H1 (cell line): ENCODE data around the gene DOK7. TPM values are rescaled to one million over a fixed set of nuclear protein-coding genes. Genes with fewer than 3 reads are reported as not detected.
A peak's percentile ranks its signal among the peaks of the same experiment; 100 is the strongest.

Experiments used
- CTCF ChIA-PET: fragments of 300-600 bp; sonication (Branson Sonifier 250); formaldehyde crosslinking; loops from one replicate; lab custom pipeline; 2021; ENCODE audit not compliant: partially characterized antibody; lab: Charles Lee
- POLR2A ChIA-PET: fragments of 300-600 bp; sonication (Branson Sonifier 250); formaldehyde crosslinking; loops from one replicate; lab custom pipeline; 2021; ENCODE audit warnings: inconsistent platforms; ENCODE audit not compliant: partially characterized antibody; lab: Charles Lee
- DNase-seq, 2 experiments: peaks; one replicate each; pipeline versions ENCODE4 v3.0.0 to v3.0.0-alpha.2; 2010 to 2022; ENCODE audit warnings: low spot score in 2 of 2, low read depth in 1 of 2, mixed read lengths in 1 of 2
- FAIRE-seq: peaks from 2 replicates; lab custom pipeline; 2011; peaks lifted over from hg19 to GRCh38; lab: Jason Lieb, UNC
- H2AFZ ChIP-seq: 2 replicates; pipeline ENCODE4 v1.8.1; 2012; ENCODE audit warnings: low read length, inconsistent platforms
- H2AK5ac ChIP-seq: 2 replicates; pipeline ENCODE4 v1.6.1; 2013; ENCODE audit warnings: low read depth, low read length
- H2BK120ac ChIP-seq: replicated peaks from 2 replicates; pipeline ENCODE3; 2013; ENCODE audit warnings: low read depth, low read length, inconsistent platforms
- H2BK12ac ChIP-seq: 2 replicates; pipeline ENCODE4 v1.6.1; 2013; ENCODE audit warnings: low read depth, low read length
- H2BK15ac ChIP-seq: 2 replicates; pipeline ENCODE4 v1.6.1; 2013; ENCODE audit warnings: low read length
- H2BK20ac ChIP-seq: 2 replicates; pipeline ENCODE4 v1.6.1; 2013; ENCODE audit warnings: low read length
- H2BK5ac ChIP-seq: 2 replicates; pipeline ENCODE4 v1.6.1; 2013; ENCODE audit warnings: low read depth, low read length
- H3K14ac ChIP-seq: 2 replicates; pipeline ENCODE4 v1.6.1; 2013; ENCODE audit warnings: inconsistent platforms; ENCODE audit not compliant: insufficient read length
- H3K18ac ChIP-seq: 2 replicates; pipeline ENCODE4 v1.6.1; 2013; ENCODE audit warnings: low read length; ENCODE audit errors: extremely low read depth
- H3K23ac ChIP-seq: 2 replicates; pipeline ENCODE4 v1.6.1; 2013; ENCODE audit warnings: inconsistent platforms; ENCODE audit not compliant: insufficient read length
- H3K23me2 ChIP-seq: 2 replicates; pipeline ENCODE4 v1.6.1; 2013; ENCODE audit warnings: low read depth, low read length
- H3K27ac ChIP-seq: 2 replicates; pipeline ENCODE4 v1.6.1; 2011; ENCODE audit warnings: low read depth, low read length, inconsistent platforms
- H3K27me3 ChIP-seq, 4 experiments: replicated peaks in 1 of 4; 1 replicate in 1 of 4; 2 replicates in 3 of 4; pipeline versions ENCODE4 v1.6.1 to v1.8.1; 2011 to 2013; ENCODE audit warnings: low read length in 3 of 4, mild to moderate bottlenecking in 3 of 4, inconsistent platforms in 2 of 4, mixed read lengths in 2 of 4, moderate library complexity in 1 of 4; ENCODE audit not compliant: control insufficient read depth in 3 of 4, insufficient read depth in 3 of 4; ENCODE audit errors: extremely low read depth in 1 of 4
- H3K36me3 ChIP-seq, 4 experiments: 2 replicates each; pipeline versions ENCODE4 v1.6.1 to v1.8.1; 2011 to 2013; ENCODE audit warnings: mild to moderate bottlenecking in 4 of 4, low read length in 3 of 4, moderate library complexity in 2 of 4, control low read depth in 1 of 4, inconsistent platforms in 1 of 4; ENCODE audit not compliant: insufficient read depth in 4 of 4, control insufficient read depth in 2 of 4
- H3K4ac ChIP-seq: replicated peaks from 2 replicates; pipeline ENCODE3; 2013; ENCODE audit warnings: low read length, low read depth, mixed read lengths, inconsistent platforms; ENCODE audit not compliant: insufficient read length
- H3K4me1 ChIP-seq, 4 experiments: replicated peaks in 1 of 4; 1 replicate in 1 of 4; 2 replicates in 3 of 4; pipeline versions ENCODE4 v1.6.1 to v1.8.1; 2011 to 2013; ENCODE audit warnings: low read length in 3 of 4, inconsistent platforms in 2 of 4, mixed read lengths in 1 of 4; ENCODE audit not compliant: insufficient read depth in 4 of 4, control insufficient read depth in 3 of 4
- H3K4me2 ChIP-seq, 2 experiments: 2 replicates each; pipeline versions ENCODE4 v1.6.1 to v1.8.1; 2011 to 2013; ENCODE audit warnings: low read depth in 2 of 2, low read length in 2 of 2, control low read depth in 1 of 2, inconsistent platforms in 1 of 2, mild to moderate bottlenecking in 1 of 2; ENCODE audit not compliant: insufficient read depth in 1 of 2
- H3K4me3 ChIP-seq, 4 experiments: fragments of 200-600, 300-600 bp in 1 of 4; sonication (generic), shearing (Covaris generic), sonication (Bioruptor Twin) in 1 of 4; 2 replicates each; pipeline versions ENCODE4 v1.5.1 to v1.8.1; 2011 to 2016; ENCODE audit warnings: low read length in 4 of 4, low read depth in 3 of 4, control low read depth in 2 of 4, inconsistent platforms in 2 of 4, mild to moderate bottlenecking in 2 of 4, mixed read lengths in 1 of 4, moderate library complexity in 1 of 4; ENCODE audit not compliant: insufficient read depth in 2 of 4; ENCODE audit errors: extremely low read depth in 1 of 4
- H3K56ac ChIP-seq: replicated peaks from 2 replicates; pipeline ENCODE3; 2013; ENCODE audit warnings: low read depth, mild to moderate bottlenecking, mixed read lengths, low read length, inconsistent platforms; ENCODE audit not compliant: insufficient read length
- H3K79me1 ChIP-seq: 2 replicates; pipeline ENCODE4 v1.6.1; 2013; ENCODE audit warnings: low read depth, low read length, control low read depth
- H3K79me2 ChIP-seq, 2 experiments: 2 replicates each; pipeline versions ENCODE4 v1.6.1 to v1.8.1; 2012 to 2013; ENCODE audit warnings: low read length in 2 of 2, mild to moderate bottlenecking in 2 of 2, inconsistent platforms in 1 of 2; ENCODE audit not compliant: insufficient read depth in 2 of 2, control insufficient read depth in 1 of 2
- H3K9ac ChIP-seq, 4 experiments: replicated peaks in 1 of 4; 1 replicate in 1 of 4; 2 replicates in 3 of 4; pipeline versions ENCODE4 v1.6.1 to v1.8.1; 2011 to 2013; ENCODE audit warnings: low read depth in 3 of 4, low read length in 3 of 4, control low read depth in 2 of 4, mild to moderate bottlenecking in 2 of 4, moderate library complexity in 2 of 4, inconsistent platforms in 1 of 4; ENCODE audit errors: extremely low read depth in 1 of 4
- H3K9me3 ChIP-seq, 2 experiments: 2 replicates each; pipeline versions ENCODE4 v1.6.1 to v1.8.1; 2012 to 2013; ENCODE audit warnings: mild to moderate bottlenecking in 2 of 2, moderate library complexity in 2 of 2, control low read depth in 1 of 2, inconsistent platforms in 1 of 2, low read depth in 1 of 2, low read length in 1 of 2, mixed read lengths in 1 of 2; ENCODE audit not compliant: insufficient read depth in 2 of 2
- H4K20me1 ChIP-seq, 2 experiments: replicated peaks in 1 of 2; 2 replicates each; pipeline versions ENCODE3 to v1.8.1; 2011 to 2013; ENCODE audit warnings: inconsistent platforms in 2 of 2, low read length in 2 of 2, mild to moderate bottlenecking in 1 of 2; ENCODE audit not compliant: insufficient read depth in 2 of 2, control insufficient read depth in 1 of 2
- H4K5ac ChIP-seq: 2 replicates; pipeline ENCODE4 v1.6.1; 2013; ENCODE audit warnings: low read length, low read depth, mixed read lengths, inconsistent platforms; ENCODE audit not compliant: insufficient read length
- H4K8ac ChIP-seq: 2 replicates; pipeline ENCODE4 v1.8.0; 2013; ENCODE audit warnings: mild to moderate bottlenecking, moderate library complexity, low read length, inconsistent platforms; ENCODE audit not compliant: insufficient read depth; ENCODE audit errors: extremely low read depth
- H4K91ac ChIP-seq: replicated peaks from 2 replicates; pipeline ENCODE3; 2013; ENCODE audit warnings: low read length, mixed read lengths, inconsistent platforms; ENCODE audit not compliant: insufficient read length
- ASH2L ChIP-seq: fragments of 200-600, 300-600 bp; sonication (generic); IDR thresholded peaks from one replicate; pipeline ENCODE4 v1.7.1; 2017; ENCODE audit warnings: low read length
- BACH1 ChIP-seq: IDR thresholded peaks from 2 replicates; pipeline ENCODE4 v1.6.1; 2012; ENCODE audit warnings: low read length, improper control_type of control experiment
- BCL11A ChIP-seq, 2 experiments: IDR thresholded peaks; one replicate each; pipeline ENCODE4 v1.6.1; 2011; ENCODE audit warnings: low read depth in 2 of 2, low read length in 2 of 2, mild to moderate bottlenecking in 2 of 2
- CHD1 ChIP-seq: IDR thresholded peaks from 2 replicates; pipeline ENCODE4 v1.6.1; 2012; ENCODE audit warnings: low read depth, low read length, improper control_type of control experiment
- CTBP2 ChIP-seq: IDR thresholded peaks from 2 replicates; pipeline ENCODE4 v1.7.0; 2011; ENCODE audit warnings: borderline replicate concordance, mild to moderate bottlenecking, moderate library complexity, mixed read lengths, low read length; ENCODE audit not compliant: insufficient read depth, insufficient read length
- HDAC6 ChIP-seq: IDR thresholded peaks from one replicate; pipeline ENCODE4 v1.7.1; 2012; ENCODE audit warnings: low read depth, mild to moderate bottlenecking, inconsistent platforms, low read length, moderate library complexity
- KDM1A ChIP-seq: fragments of 200-600, 300-600 bp; sonication (generic); IDR thresholded peaks from 2 replicates; pipeline ENCODE4 v1.7.1; 2016; ENCODE audit warnings: mild to moderate bottlenecking, low read length, borderline replicate concordance
- RNF2 ChIP-seq: fragments of 200-900, 300-1000 bp; sonication (generic); IDR thresholded peaks from 2 replicates; pipeline ENCODE4 v1.7.1; 2016; ENCODE audit warnings: borderline replicate concordance, low read depth, mild to moderate bottlenecking, antibody characterized with exemption, low read length; ENCODE audit not compliant: poor library complexity, severe bottlenecking; ENCODE audit errors: missing control alignments
- SRF ChIP-seq: IDR thresholded peaks from 2 replicates; pipeline ENCODE4 v1.6.1; 2011; ENCODE audit warnings: mild to moderate bottlenecking, low read depth, low read length, moderate library complexity
- TAF7 ChIP-seq: optimal IDR thresholded peaks from 2 replicates; pipeline ENCODE3; 2011; ENCODE audit warnings: low read depth, mild to moderate bottlenecking, inconsistent platforms, low read length, moderate library complexity, borderline replicate concordance
- YY1 ChIP-seq: IDR thresholded peaks from 2 replicates; pipeline ENCODE4 v1.6.1; 2011; ENCODE audit warnings: low read depth, mild to moderate bottlenecking, low read length
- WGBS, 2 experiments: shearing (Covaris generic) in 1 of 2; methylation state at CpG; one replicate each; pipeline versions ENCODE4 v1.1.6 to v1.1.7; 2013 to 2015; ENCODE audit warnings: low lambda C conversion rate in 2 of 2, mixed read lengths in 2 of 2, inconsistent platforms in 1 of 2, low coverage in 1 of 2, missing lambda C conversion rate in 1 of 2; ENCODE audit not compliant: insufficient replicate concordance in 2 of 2, insufficient coverage in 1 of 2, insufficient read length in 1 of 2; ENCODE audit errors: extremely low coverage in 1 of 2, missing lambda C conversion rate in 1 of 2; 5-methylcytosine and 5-hydroxymethylcytosine counted together
- polyA plus RNA-seq, 7 experiments: library from polyadenylated mRNA; depleted of rRNA in 3 of 7; stranded (reverse) in 5 of 7; unstranded in 2 of 7; fragments of >200 nt in 5 of 7; fragments of 200-250 nt in 2 of 7; gene quantifications; 1 replicate in 5 of 7; 2 replicates in 1 of 7; 4 replicates in 1 of 7; pipeline versions ENCODE4 v1.2.1 to v1.2.3, GENCODE V29; 2011 to 2013; ENCODE audit warnings: missing spikeins in 2 of 7, mixed read lengths in 2 of 7
- total RNA-seq: library from RNA; stranded (reverse); fragmentation: NEBNext Ultra II Directional; extraction: Animal tissue kit (Norgen Biotek cat#: 25700); gene quantifications from 2 replicates; pipeline ENCODE4 v1.2.1, GENCODE V29; 2021

Gene DOK7
- total and polyA plus RNA-seq, 2 of the 8 experiments (the other 6 are each of a cell fraction or from before 2014, with no cell fraction given), result 0.32 TPM; not detected in 1

- POLR2A ChIA-PET, result no interaction called here
- Histone ChIP-seq H4K91ac (no peak overlapping the region), H3K27ac (no peak overlapping the region), H2BK5ac (no peak overlapping the region), H4K8ac (peak overlapping the region; percentile 71; the same call in 1 of the 2 replicates), H3K36me3 (no peaks in the 10 kb centered on the region), H3K23ac (no peak overlapping the region), H3K27me3 (no peaks in the 10 kb centered on the region; a peak in 1 of 7 replicates), H3K79me1 (no peaks in the 10 kb centered on the region), H2BK20ac (no peak overlapping the region), H3K4me2 (no peak overlapping the region), H2AK5ac (no peak overlapping the region), H3K4ac (no peak overlapping the region), H3K18ac (no peak overlapping the region), H3K9ac (no peak overlapping the region), H3K9me3 (no peaks in the 10 kb centered on the region), H3K79me2 (no peaks in the 10 kb centered on the region), H3K14ac (no peak overlapping the region), H3K4me3 (no peak overlapping the region), H2BK15ac (no peak overlapping the region), H3K56ac (no peak overlapping the region), H4K5ac (no peak overlapping the region), H2BK12ac (no peak overlapping the region), H4K20me1 (no peaks in the 10 kb centered on the region), H2AFZ (no peak overlapping the region), H3K4me1 (peaks cover 0 to 2% (median 1%) of the 10 kb centered on the region in 4 experiments; a peak in 3 of 7 replicates), H3K23me2 (no peaks in the 10 kb centered on the region), H2BK120ac (no peak overlapping the region)
- CTCF ChIA-PET, result interaction anchor here (0.9 to 11.6 kb wide), 7 partner anchors 9 to 121 kb away, joined by 3 to 152 read pairs (median 9); no protein-coding TSS in a partner anchor
- WGBS, 2 experiments, result 86% methylated on average over 7 of the region's 7 CpGs; no CpG with 5 or more reads in 1 of the 2 experiments
- DNase-seq (no peak), FAIRE-seq (no peak)
- TF ChIP-seq RNF2 (no peak), TAF7 (no peak), CHD1 (no peak), KDM1A (no peak), HDAC6 (no peak), ASH2L (no peak), YY1 (no peak), BACH1 (no peak), SRF (no peak), CTBP2 (no peak), BCL11A (IDR thresholded peaks at IDR 0.05; ENCODE audit: low read depth in 2 of 2, low read length in 2 of 2) (no peak)
Measured at GRCh38 chr4:3440011-3440410, 23.1 kb upstream of the DOK7 start.
